HG03520 (cell line): ENCODE data around the gene KRT81.
"Not testable (repeated sequence)": the region's sequence is repeated elsewhere in the genome, so short reads cannot be mapped to it uniquely, and the experiment has no call there.

Experiments
- ATAC-seq: cut with Tn5 transposase; IDR thresholded peaks from one replicate; pipeline ENCODE4 v1.9.1; 2021; ENCODE audit warnings: mild to moderate bottlenecking, moderate library complexity; ENCODE audit not compliant: unreplicated experiment

Gene KRT81

GRCh38 chr12:52278575-52279421 lies 12.5 kb downstream of the KRT81 start:
- ATAC-seq, result no peak

DNA sequence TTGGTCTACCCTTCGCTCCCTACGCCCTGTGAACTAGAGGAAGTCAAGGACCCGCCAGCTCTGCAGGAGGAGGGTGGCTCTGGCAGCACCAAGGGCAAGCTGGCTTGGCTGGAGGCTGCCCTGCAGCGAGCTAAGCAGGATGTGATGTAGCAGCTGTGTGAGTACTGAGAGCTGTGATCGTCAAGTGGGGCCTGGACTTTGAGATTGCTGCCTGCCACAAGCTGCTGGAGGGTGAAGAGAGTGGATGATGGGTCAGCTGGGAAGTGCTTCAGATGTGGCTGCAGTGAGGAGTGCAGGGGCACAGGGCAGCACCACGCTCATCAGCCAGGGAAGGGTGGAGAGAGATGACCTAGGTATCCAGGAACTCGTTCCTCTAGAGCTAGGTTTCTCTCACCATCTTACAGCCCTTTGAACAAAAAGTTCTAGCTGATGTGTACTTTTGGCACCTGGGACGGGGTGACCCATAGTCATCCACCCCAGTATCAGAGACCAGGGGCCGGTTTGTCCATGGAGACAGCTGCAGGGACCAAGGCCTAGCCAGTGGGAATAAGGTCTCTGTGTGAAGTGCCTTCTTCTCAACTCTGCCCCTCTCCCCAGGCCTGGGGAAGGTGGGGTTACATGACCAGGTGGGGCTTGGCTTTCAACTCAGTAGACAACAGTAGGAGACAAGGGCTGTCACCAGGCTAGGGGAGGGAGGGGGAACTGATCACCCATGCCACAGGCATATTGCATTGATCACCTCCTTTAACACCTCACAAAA lies 13.7 kb downstream of the KRT81 start:
- ATAC-seq, result no peak

DNA sequence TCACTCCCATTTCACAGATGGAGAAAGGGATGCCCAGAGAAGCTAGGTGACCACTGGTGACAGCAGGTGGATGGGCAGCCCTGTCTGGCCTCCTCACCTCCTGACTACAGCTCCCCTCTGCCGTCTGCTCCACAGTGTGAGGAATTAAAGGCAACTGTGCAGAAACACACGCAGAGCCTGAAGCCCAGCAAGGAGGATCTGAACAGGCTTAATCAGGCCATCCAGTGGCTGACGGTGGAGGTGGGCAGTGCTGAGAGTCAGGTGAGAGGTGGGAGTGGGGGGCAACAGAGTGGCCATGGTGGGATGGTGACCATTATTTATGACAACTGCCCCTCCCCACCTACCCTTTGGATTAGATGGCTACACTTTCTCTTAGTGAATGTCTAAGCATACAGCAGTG lies 15.6 kb downstream of the KRT81 start:
- no peak for ATAC-seq

GRCh38 chr12:52274521-52275120 lies 16.7 kb downstream of the KRT81 start, which contains the start of gene KRT86:
TSS of gene KRT86 (plus strand) at chr12:52274645. CDS start at chr12:52301917, 27,272 bp downstream.
- ATAC-seq, result no peak

DNA sequence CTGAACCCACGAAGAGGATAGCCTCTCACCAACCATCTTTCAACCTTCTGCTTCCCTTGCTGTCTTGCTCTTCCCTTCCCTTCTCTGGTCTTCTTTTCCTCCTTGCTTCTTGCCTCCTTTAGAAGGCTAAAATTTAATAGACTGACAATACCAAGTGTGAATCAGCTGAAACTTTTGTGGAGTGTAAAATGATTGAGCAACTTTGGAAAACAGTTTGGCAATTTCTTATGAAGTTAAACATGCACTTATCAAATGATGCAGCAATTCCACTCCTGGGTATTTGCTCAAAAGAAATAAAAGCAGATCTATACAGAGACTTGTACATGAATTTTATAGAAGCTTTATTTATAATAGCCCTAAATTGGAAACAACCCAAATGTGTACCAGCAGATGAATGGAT lies 20.2 kb downstream of the KRT81 start:
- ATAC-seq, result no peak

DNA sequence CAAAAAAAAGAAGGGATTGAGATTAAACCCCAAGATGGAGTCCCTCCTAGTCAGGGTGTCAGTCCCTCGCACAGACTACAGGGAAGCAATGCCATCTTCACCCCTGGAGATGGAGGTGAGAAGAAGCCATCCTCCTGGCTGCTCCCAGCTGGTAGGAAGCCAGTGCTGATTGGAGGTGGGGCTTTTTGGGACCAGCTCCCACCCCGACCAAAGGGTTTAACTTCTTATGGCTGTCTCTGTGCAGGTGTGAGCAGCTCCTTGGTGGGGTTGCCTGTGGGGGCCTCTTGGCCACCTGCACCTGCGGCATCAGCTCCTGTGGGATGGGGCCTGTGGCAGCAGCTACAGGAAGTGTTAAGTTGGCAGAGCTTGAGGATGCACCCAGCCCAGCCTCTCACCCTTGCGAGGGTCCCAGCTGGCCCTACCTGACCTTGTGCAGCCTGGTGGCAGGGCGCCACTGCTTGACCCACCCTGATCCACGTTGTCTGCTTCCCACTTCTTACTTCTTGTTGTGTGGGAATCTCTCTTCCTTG lies 20.7 kb downstream of the KRT81 start:
- ATAC-seq, result no peak

DNA sequence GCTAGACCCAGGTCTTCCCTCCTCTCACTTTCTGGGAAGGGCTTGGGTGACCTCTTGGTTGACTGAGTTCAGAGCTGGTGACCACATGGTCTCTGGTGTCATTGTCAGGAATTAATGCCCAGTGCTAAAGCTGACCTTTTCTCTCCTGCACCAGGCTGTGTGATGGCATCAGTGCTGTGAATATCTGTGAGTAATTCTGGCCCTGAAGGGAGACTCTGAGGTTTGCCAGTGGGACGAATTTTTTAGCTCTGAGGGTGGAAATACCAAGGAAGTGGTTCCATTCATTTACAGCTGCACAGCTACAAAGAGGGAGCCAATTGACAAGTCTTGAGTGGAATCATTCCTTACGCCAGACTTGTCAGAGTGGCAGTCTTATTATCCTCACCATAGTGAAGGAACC lies 23.1 kb downstream of the KRT81 start:
- ATAC-seq, result no peak

DNA sequence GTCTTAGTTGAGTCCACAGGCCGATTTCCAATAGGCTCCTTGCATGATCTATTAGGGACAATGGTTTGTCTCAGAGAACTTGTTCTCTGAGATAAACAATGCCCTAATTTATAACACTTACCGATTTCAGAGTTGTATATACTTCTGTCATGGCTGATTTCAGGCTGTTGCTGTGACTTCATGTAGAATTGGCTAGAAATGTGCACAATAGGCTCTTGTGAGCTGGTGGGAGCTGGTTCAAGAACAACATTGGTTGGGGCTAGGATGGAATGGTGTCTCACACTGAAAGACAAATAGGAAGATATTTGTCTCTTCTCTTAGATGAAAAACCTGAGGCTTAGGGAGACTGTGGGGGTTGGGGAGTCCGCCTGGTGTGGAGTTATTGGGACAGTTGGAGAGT lies 23.6 kb downstream of the KRT81 start:
- ATAC-seq, result no peak

DNA sequence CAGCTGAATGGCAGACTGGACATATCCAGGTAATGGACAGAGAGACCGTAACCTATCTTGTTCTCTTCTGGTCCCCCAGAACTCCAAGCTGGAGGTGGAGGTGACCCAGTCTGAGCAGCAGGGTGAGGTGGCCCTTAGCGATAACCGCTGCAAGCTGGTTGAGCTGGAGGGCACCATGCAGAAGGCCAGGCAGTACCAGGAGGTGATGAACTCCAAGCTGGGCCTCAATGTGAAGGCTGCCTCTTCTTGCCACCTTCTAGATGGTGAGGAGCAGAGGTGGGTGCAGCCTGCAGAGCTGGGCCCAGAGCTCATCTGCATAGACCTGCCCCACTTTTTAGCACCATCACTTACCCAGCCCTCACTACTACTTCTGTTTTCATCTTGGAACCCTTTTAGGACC lies 24.1 kb downstream of the KRT81 start:
- no peak for ATAC-seq

DNA sequence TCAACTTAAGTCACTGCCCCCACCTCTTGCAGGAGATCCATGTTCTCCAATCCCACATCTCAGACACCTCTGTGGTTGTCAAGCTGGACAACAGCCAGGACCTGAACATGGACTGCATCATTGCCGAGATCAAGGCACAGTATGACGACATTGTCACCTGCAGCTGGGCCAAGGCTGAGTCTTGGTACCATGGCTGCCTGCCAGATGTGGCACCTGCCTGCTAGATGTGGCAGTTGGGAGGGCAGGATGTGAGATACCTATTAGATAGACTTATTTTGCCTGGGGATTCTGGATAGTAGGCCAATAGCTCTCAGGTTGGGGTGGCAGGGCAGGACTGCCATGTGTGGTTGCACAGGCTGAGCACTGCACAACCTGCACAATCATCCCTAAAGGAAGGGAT lies 24.8 kb downstream of the KRT81 start:
- no peak for ATAC-seq

DNA sequence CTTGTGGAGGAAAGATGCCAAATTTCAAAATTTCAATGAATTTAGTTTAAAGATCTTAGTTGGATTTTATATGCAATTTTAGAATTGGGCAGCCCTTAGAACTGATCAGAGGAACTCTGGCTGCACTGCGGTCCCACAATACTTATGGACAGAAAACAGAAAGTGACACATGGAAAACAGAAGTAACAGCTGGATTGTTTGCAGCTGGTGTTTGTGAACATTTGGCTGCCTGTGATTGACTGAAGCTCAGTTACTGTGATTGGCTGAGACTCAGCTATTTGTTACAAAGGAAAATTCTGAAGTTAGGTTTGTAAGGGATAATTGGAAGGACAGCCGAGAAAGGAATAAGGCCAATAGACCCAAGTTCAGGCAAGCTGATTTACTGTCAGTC lies 26.9 kb downstream of the KRT81 start:
- no peak for ATAC-seq

DNA sequence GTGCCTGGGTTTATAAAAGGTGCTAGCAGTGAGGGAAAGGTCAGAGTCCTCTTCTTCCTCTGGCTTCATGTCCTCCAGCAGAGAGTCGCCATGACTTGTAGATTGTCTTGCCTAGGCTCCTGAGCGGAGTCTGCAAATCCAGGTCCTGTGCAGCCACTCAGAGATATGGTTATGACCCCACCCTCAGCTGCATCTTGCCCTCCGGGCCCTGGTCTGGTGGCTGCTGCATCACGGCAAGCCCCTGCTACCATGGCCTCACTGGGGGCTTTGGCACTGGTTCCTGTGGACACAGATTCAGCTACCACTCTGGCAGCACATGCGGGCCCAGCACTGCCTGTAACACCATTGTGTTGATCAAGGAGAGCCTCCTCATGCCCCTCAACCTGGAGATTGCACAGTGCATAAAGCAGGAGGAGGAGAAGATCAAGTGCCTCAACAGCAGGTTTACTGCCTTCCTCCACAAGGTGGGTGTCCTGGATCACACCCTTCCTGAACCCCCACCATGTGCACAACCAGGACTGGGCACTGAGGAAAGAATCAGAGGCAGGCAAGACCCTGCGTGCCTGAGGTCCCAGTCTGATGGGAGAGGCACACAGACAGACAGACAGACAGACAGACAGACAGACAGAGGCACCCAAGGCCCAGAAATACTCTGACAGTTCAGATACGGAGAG lies 27.4 kb downstream of the KRT81 start:
- ATAC-seq, result no peak

DNA sequence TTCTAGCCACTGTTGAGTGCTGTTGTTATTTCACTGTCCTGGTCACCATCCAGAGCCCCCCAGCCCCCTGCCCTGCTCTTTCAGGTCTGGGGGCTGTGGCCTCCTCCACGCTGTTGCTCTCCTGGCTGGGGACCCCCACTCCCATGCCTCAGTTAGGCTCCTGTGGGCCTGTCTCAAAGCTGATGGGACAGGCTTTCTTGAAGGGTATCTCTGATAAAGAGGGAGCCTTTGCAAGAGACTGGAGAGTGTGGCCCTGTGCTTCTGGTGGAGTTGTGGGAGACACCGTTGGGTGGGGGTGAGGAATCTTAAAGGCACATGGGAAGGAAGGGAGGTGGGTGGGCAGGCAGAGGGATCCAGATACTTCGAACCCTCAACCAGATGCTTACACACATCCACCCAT lies 29.0 kb downstream of the KRT81 start:
- ATAC-seq, result no peak

- ATAC-seq, result no peak
These were observed 30.2 kb downstream of the KRT81 start for GRCh38 chr12:52261208-52261484.

DNA sequence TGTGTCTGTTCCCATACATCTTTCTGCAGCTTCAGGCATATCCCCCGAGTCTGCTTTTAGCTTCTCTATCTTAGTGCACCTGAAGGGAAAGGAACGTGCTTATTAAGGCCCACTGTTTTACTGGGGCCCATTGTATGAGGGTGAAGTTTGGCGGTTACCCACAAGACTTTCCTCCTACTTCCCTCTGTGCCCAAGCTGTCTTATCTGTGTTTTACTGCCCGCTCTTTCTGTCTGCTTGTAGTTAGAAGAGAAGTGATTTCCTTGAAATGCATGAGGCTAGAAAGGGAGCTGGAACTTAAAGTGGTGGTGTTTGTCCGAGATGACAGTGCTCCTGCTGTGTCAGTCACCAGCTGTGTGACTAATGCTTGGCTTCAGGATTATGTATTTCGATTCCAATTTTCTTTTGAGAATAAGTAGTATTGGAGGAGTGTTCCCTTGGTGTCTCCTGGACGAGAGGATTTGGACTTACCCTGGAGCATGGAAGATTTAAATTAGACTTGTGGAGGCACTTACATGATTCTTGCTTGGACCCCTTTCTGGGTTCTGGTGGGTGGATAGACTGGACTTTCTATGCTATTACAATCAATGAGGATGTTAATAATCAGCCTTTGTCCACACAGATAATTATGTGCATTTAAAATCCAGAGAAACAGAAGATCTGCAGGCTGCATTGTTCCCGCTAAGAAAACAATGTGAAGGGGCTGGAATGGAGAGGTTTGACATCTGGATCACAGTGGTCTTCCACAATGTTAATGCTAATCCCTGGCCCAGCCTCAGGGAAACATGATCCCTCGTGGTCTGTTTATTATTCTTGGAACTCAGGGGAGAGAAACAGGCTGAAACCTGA lies 30.8 kb downstream of the KRT81 start:
- no peak for ATAC-seq

GRCh38 chr12:52259657-52260243 lies 31.6 kb downstream of the KRT81 start:
- no peak for ATAC-seq

GRCh38 chr12:52258335-52258901 lies 32.9 kb downstream of the KRT81 start:
- no peak for ATAC-seq

- ATAC-seq, result not testable (repeated sequence)
These were observed 33.4 kb downstream of the KRT81 start for GRCh38 chr12:52257922-52258321.

DNA sequence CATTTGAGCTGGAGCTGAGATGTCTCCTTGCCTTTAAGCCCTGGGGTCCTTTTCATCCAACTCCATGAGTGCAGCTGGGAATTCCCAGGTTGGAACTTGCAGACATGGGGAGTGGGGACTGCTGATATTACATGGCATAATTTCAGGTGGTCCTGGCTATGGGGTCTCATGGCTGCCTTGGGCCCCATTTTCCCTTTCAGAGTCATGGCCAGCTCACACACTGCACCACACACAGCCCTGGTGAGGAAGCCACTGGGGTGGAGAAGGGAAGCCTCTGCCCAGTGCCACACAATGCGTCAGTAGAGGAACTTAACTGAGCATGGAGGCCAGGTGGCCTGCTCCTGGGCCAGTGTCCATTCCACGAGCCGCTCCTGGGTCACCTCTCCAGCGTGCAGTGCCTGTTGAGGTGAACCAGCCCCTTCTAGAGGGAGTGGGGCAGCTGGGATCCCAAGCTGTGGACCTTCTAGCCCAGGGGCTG lies 34.2 kb downstream of the KRT81 start:
- ATAC-seq, result no peak

DNA sequence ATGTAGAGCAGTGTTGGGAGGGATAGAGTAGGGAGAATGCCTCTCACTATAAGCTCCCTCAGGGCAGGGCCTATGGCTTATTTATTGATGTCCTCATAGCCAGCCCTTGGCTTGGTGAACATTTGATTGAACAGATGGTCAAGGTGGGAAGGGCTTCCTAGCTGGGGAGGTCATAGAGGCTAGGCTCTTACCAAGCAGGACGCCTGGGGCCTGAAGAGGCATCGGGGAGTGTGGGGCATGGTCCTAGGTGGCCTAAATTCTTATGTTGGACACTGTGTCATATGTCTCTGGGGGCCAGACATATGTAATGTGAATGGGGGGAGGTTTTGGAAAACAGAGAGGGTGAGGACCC lies 34.8 kb downstream of the KRT81 start:
- no peak for ATAC-seq
